Measurements from ENCODE around the gene AMPD3.

- no peak for TF ChIP-seq CTCF (IDR thresholded peaks at IDR 0.05)
- TF ChIP-seq POLR2A (IDR thresholded peaks at IDR 0.05): no peak
Observed at GRCh38 chr11:10511181-10511621, 56.1 kb downstream of the AMPD3 start.
